Immature natural killer cell (primary cell): Measurements from ENCODE around the gene ZDHHC7. TPM values are rescaled to one million over a fixed set of nuclear protein-coding genes. Genes with fewer than 3 reads are reported as not detected.

ENCODE experiments used
- DNase-seq, 3 donors: peaks; one replicate each; pipeline ENCODE4 v3.0.0; 2022; ENCODE audit warnings: mixed read lengths in 1 of 3
- H3K27ac Mint-ChIP-seq, 6 donors: one replicate each; pipeline ENCODE4 v1.8.0; 2020; ENCODE audit warnings: mixed read lengths in 6 of 6, mild to moderate bottlenecking in 5 of 6, inconsistent platforms in 4 of 6, moderate library complexity in 3 of 6
- H3K27me3 Mint-ChIP-seq, 3 donors: one replicate each; pipeline ENCODE4 v1.8.0; 2020 to 2021; ENCODE audit warnings: low read depth in 3 of 3, mild to moderate bottlenecking in 3 of 3, mixed read lengths in 3 of 3, moderate library complexity in 3 of 3, inconsistent platforms in 1 of 3
- H3K36me3 Mint-ChIP-seq, 3 donors: one replicate each; pipeline ENCODE4 v1.8.0; 2020; ENCODE audit warnings: mixed read lengths in 3 of 3, inconsistent platforms in 2 of 3, mild to moderate bottlenecking in 2 of 3
- H3K4me1 Mint-ChIP-seq, 2 donors: one replicate each; pipeline ENCODE4 v1.8.0; 2020; ENCODE audit warnings: inconsistent platforms in 2 of 2, mild to moderate bottlenecking in 2 of 2, mixed read lengths in 2 of 2, moderate library complexity in 1 of 2
- H3K4me3 Mint-ChIP-seq, 5 donors: one replicate each; pipeline ENCODE4 v1.8.0; 2020; ENCODE audit warnings: mild to moderate bottlenecking in 5 of 5, mixed read lengths in 5 of 5, inconsistent platforms in 3 of 5, moderate library complexity in 3 of 5
- H3K9me3 Mint-ChIP-seq, 6 donors: one replicate each; pipeline ENCODE4 v1.8.0; 2020; ENCODE audit warnings: mild to moderate bottlenecking in 6 of 6, mixed read lengths in 6 of 6, inconsistent platforms in 4 of 6, moderate library complexity in 3 of 6
- polyA plus RNA-seq, 3 donors: library from polyadenylated mRNA; unstranded; fragments of 300-500 nt; fragmentation: Illumina TruSeq; gene quantifications; one replicate each; pipeline ENCODE4 v1.2.3, GENCODE V29; 2021

ZDHHC7 gene
- polyA plus RNA-seq, 3 donors from 2014 or later: 28.2 to 46.6 (median 37.2) TPM

DNA sequence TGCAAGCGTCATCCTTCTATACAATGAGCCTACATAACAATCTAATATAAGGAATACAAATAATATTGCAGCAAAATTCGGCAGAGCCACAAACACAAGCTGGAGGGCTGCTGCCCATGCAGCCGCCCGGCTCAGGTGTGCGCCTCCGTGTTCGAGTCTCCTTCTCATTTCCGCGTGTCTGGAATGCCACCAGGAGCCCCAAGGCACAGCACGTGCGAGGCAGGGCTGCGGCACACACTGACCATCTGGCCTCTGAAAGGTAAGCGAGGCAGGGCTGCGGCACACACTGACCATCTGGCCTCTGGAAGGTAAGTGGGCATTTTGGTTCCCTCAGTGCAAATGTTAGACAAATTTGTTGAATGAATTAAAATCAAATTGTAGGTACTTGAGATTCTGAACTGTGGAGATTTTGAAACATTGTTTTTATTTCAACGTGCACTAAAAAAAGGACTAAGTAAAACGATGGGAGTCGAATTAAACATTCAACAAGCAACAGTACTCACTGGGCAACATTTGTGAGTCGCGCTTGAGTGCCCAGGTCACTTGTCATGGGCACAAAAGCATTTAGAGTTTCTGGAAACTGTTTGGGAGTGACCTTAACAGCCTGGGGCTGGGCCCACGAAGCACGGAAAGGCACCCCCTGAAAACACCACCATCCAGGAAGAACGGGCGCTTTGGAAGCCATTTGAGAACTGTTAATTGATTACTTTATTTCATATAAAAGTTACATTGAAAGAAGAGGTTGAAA is 37.4 kb downstream of the ZDHHC7 start:
- no peaks in the 10 kb centered on the region for H3K9me3 Mint-ChIP-seq
- peaks cover 0 to 4% (median 3%) of the 10 kb centered on the region in 3 donors for H3K27me3 Mint-ChIP-seq
- H3K4me3 Mint-ChIP-seq: no peak overlapping the region
- no peak for DNase-seq
- peak overlapping the region in 1 of 6 donors; percentile 51 for H3K27ac Mint-ChIP-seq
- H3K4me1 Mint-ChIP-seq: peaks cover 3 to 7% of the 10 kb centered on the region in 2 donors
- H3K36me3 Mint-ChIP-seq: peaks cover 18 to 31% (median 21%) of the 10 kb centered on the region in 3 donors

DNA sequence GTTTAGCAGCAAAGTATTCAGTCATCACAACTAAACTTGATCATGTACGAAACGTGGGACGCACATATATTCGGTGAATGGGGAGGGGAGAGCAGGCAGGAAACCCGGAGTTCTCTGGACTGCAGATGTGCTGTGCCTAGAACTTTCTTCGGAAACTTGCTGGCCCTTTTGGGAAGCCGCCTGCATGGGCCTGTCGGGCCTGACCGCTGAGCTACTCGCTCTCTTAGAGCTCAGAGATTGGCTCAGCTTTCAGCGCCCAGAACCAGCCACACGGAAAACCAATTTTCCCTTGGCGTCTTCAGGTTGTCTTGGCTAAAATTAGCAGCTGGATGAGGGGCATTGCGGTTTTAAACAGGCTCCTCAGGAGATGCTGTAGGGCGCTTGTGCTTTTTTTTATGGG is 38.1 kb downstream of the ZDHHC7 start:
- Mint-ChIP-seq H3K4me1 (peaks cover 3 to 7% of the 10 kb centered on the region in 2 donors), H3K4me3 (no peak overlapping the region), H3K36me3 (peaks cover 18 to 29% (median 21%) of the 10 kb centered on the region in 3 donors), H3K9me3 (no peaks in the 10 kb centered on the region), H3K27me3 (peaks cover 0 to 5% (median 2%) of the 10 kb centered on the region in 3 donors), H3K27ac (no peak overlapping the region)
- no peak for DNase-seq

DNA sequence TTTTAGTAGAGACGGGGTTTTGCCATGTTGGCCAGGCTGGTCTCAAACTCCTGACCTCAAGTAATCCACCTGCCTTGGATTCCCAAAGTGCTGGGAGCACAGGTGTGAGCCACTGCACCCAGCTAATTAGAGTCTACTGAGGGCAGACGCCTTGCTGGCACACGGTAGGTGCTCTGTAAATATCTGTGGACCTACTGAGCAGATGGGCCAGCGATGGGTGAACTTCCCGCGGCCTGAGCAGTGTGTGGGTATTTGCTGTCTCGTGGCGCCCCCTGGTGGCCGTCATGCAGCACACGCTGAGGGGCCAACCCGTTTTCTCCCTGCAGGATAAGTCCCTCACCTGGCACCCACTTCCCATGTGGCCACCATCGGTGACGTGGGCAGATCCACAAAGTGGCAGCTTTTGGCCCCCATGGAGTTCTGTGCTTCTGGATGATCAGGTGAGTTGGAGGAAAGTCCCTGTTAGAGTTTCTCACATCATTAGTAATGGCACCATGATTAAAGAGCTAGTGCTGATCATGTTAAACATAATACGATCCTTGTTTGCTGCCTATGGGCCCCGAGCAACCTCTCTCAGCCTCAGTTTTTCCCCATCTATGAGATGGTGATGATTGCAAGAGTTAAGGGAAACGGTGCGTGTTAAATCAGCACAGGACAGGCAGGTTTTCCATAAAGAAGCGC is 40.7 kb downstream of the ZDHHC7 start:
- H3K27ac Mint-ChIP-seq: peak overlapping the region in 2 of 6 donors; percentile 64 to 66
- no peak overlapping the region for H3K4me3 Mint-ChIP-seq
- H3K27me3 Mint-ChIP-seq: peaks cover 4 to 9% (median 5%) of the 10 kb centered on the region in 3 donors
- H3K36me3 Mint-ChIP-seq: peaks cover 8 to 13% (median 10%) of the 10 kb centered on the region in 3 donors
- no peaks in the 10 kb centered on the region for H3K9me3 Mint-ChIP-seq
- H3K4me1 Mint-ChIP-seq: peaks cover 3 to 7% of the 10 kb centered on the region in 2 donors
- DNase-seq: peak; percentile 59 to 67 (median 63)

GRCh38 chr16:84967828-84968227 is 43.5 kb downstream of the ZDHHC7 start:
- H3K27me3 Mint-ChIP-seq: peaks cover 4 to 6% (median 4%) of the 10 kb centered on the region in 3 donors
- H3K4me1 Mint-ChIP-seq: peaks cover 3 to 7% of the 10 kb centered on the region in 2 donors
- DNase-seq: no peak
- no peaks in the 10 kb centered on the region for H3K9me3 Mint-ChIP-seq
- no peak overlapping the region for H3K27ac Mint-ChIP-seq
- H3K4me3 Mint-ChIP-seq: no peak overlapping the region
- H3K36me3 Mint-ChIP-seq: no peaks in the 10 kb centered on the region

DNA sequence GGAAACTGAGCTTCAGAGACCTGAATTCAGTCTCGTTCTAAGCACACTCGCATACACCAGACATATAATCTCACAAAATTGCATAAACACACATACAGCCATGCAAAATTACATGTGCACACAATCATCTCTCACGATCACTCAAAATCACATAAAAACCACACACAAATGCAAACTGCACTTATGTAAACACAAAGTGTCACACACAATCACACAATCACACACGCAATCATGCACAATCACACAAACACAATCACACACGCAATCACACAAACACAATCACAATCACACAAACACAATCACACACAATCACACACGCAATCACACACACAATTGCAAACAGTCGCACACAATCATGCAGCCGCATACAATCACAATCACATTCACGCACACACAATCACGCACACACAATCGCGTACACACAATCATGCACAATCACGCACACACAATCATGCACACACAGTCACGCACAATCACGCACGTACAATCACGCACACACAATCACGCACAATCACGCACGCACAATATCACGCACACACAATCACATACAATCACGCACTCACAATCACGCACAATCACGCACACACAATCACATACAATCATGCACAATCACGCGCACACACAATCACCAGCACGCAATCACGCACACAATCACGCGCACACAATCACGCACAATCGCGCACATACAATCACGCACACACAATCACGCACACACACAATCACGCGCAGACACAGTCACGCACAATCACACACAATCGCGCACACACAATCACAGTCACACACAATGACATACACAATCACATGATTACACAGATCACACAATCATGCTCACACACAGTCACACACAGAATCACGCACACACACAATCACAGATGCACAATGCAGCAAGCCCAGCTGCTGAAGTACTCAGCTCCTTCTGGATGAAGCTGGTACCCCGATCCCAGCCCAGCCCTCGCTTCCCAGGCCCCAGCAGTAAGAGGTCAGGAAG is 45.6 kb downstream of the ZDHHC7 start:
- peaks cover 3 to 5% of the 10 kb centered on the region in 2 donors for H3K4me1 Mint-ChIP-seq
- H3K9me3 Mint-ChIP-seq: no peaks in the 10 kb centered on the region
- no peak for DNase-seq
- H3K4me3 Mint-ChIP-seq: no peak overlapping the region
- peaks cover 4 to 6% (median 4%) of the 10 kb centered on the region in 3 donors for H3K27me3 Mint-ChIP-seq
- no peak overlapping the region for H3K27ac Mint-ChIP-seq
- H3K36me3 Mint-ChIP-seq: no peaks in the 10 kb centered on the region

GRCh38 chr16:84964386-84965128 is 46.8 kb downstream of the ZDHHC7 start:
- DNase-seq: no peak
- H3K4me3 Mint-ChIP-seq: no peak overlapping the region

GRCh38 chr16:84963066-84963465 is 48.3 kb downstream of the ZDHHC7 start:
- Mint-ChIP-seq H3K27ac (no peak overlapping the region), H3K9me3 (no peaks in the 10 kb centered on the region), H3K4me1 (no peaks in the 10 kb centered on the region), H3K27me3 (peaks cover 3 to 5% (median 4%) of the 10 kb centered on the region in 3 donors), H3K36me3 (no peaks in the 10 kb centered on the region), H3K4me3 (no peak overlapping the region)
- DNase-seq: no peak

More at GRCh38 chr16:84964386-84965128, 46.8 kb downstream of the ZDHHC7 start:
- H3K9me3 Mint-ChIP-seq: no peaks in the 10 kb centered on the region
- H3K27ac Mint-ChIP-seq: no peak overlapping the region
- peaks cover 4 to 6% (median 5%) of the 10 kb centered on the region in 3 donors for H3K27me3 Mint-ChIP-seq
- no peaks in the 10 kb centered on the region for H3K4me1 Mint-ChIP-seq
- no peaks in the 10 kb centered on the region for H3K36me3 Mint-ChIP-seq

DNA sequence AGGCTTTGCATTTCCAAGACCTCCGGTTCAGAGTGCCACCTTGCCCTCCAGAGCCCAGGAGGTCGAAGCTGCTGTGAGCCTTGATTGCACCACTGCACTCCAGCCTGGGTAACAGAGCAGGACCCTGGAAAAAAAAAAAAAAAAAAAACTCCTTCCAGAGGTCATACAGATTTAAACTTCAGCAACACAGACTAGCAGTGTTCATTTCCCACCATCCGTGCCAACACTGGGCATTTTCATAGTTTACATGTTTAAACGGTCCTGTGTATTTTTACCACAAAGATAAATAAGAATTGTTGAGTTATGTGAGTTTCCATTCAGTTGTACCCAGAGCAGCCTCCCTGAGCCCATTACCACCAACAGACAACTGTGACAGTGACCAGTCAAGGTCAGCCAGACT is 50.4 kb downstream of the ZDHHC7 start:
- no peak overlapping the region for H3K27ac Mint-ChIP-seq
- no peak for DNase-seq
- H3K4me3 Mint-ChIP-seq: no peak overlapping the region
- no peaks in the 10 kb centered on the region for H3K36me3 Mint-ChIP-seq
- no peaks in the 10 kb centered on the region for H3K4me1 Mint-ChIP-seq
- no peaks in the 10 kb centered on the region for H3K9me3 Mint-ChIP-seq
- peaks cover 0 to 5% (median 3%) of the 10 kb centered on the region in 3 donors for H3K27me3 Mint-ChIP-seq

GRCh38 chr16:84959784-84960417 is 51.4 kb downstream of the ZDHHC7 start:
- no peaks in the 10 kb centered on the region for H3K36me3 Mint-ChIP-seq
- no peaks in the 10 kb centered on the region for H3K9me3 Mint-ChIP-seq
- H3K4me3 Mint-ChIP-seq: no peak overlapping the region
- H3K4me1 Mint-ChIP-seq: no peaks in the 10 kb centered on the region
- DNase-seq: no peak
- no peak overlapping the region for H3K27ac Mint-ChIP-seq
- peaks cover under 1 to 2% (median 2%) of the 10 kb centered on the region in 3 donors for H3K27me3 Mint-ChIP-seq

GRCh38 chr16:84959045-84959576 is 52.2 kb downstream of the ZDHHC7 start:
- H3K27me3 Mint-ChIP-seq: peaks cover under 1 to 2% (median 2%) of the 10 kb centered on the region in 3 donors
- H3K9me3 Mint-ChIP-seq: no peaks in the 10 kb centered on the region
- H3K27ac Mint-ChIP-seq: no peak overlapping the region
- no peak for DNase-seq
- H3K4me3 Mint-ChIP-seq: no peak overlapping the region
- H3K4me1 Mint-ChIP-seq: no peaks in the 10 kb centered on the region
- no peaks in the 10 kb centered on the region for H3K36me3 Mint-ChIP-seq

DNA sequence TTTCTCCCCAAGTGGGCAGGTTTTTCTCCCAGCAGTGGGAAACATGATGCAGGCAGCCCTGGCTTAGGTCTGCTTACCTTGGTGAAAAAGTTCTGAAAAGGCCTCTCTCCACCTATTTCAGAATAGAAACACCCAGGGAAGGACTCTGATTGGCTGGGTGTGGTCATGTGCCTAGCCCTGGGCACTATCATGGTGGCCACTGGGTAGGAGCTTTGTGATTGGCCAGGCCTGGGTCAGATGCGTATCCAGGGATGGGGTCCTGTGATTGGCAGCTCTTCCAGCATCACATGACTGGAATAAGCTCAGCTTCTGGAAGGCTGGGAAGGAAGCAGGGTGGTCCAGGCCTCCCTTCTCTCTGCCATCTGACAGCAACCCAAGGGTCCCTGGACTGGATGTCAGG is 53.5 kb downstream of the ZDHHC7 start:
- Mint-ChIP-seq H3K4me3 (no peak overlapping the region), H3K9me3 (no peaks in the 10 kb centered on the region), H3K27me3 (peaks cover 0 to 2% (median 2%) of the 10 kb centered on the region in 3 donors), H3K27ac (no peak overlapping the region), H3K36me3 (no peaks in the 10 kb centered on the region), H3K4me1 (no peaks in the 10 kb centered on the region)
- DNase-seq: no peak

DNA sequence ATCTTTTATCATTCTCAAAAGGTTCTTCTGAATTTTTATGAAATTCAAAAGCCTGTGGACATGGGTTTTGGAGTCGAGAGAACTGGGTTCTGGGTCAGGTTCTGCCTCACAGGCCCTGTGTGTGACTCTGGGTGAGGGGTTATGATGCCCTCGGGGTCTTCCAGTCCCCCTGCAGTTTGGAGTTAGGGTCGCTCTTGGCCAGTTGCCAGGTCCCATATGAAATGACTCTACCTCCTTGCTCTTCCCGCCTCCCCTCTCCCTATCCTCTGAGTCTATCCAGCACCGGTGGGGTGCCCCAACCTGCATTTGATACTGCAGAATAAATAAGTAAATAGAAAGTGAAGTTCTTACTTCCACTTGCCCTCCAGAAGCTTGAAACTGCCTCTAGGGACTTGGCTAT is 54.1 kb downstream of the ZDHHC7 start:
- Mint-ChIP-seq H3K4me3 (peak overlapping the region in 1 of 5 donors; percentile 13), H3K9me3 (no peaks in the 10 kb centered on the region), H3K36me3 (no peaks in the 10 kb centered on the region), H3K4me1 (no peaks in the 10 kb centered on the region), H3K27ac (no peak overlapping the region), H3K27me3 (peaks cover 0 to 2% (median 2%) of the 10 kb centered on the region in 3 donors)
- no peak for DNase-seq
